Right forelimb (tissue), 1 donor: ENCODE results near the gene ANKS1B.
A peak's percentile ranks its signal among the peaks of the same experiment; 100 is the strongest.
"Not testable (repeated sequence)": the region's sequence is repeated elsewhere in the genome, so short reads cannot be mapped to it uniquely, and the experiment has no call there.

Experiments
- DNase-seq: peaks from one replicate; pipeline ENCODE4 v3.0.0-alpha.2; 2018

ANKS1B gene

DNA sequence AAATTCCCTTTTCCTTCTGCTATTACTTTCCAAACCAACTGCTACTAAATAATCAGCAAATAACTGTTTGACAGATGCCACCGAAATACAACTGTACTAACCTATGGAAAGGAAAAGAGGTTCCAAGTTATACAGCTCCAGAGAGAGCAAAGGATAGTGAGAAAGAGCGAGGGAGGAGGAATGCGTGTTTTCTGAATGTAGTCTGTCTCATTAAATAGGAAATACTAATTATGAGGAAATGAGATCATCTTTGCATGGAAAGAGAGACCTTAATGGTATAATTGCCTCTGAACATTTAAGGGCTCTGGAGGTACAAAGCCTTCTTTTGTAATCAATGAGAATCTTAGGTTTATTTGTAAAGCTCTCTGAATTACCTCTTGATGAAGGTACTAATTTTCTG lies 1144.4 kb downstream of the ANKS1B start:
- DNase-seq, result no peak

DNA sequence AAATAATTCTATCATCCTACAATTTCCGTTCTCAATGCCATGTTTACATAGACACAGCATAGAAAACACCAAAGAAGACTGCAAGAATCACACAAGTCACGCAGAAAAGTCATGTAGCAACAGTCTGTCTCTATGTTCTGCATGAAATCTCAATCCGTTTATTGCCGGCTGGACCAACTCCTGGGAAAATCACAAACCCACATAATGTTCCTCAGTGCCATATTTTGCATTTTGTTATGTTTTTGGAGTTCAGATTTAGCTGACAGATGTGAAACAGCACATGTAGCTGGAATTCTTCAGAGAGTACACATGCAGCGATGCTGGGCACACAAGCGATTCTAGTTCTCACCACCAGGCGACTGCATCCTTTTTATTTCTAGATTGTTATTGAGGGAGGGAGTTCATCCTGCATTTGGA lies 1146.5 kb downstream of the ANKS1B start:
- no peak for DNase-seq

DNA sequence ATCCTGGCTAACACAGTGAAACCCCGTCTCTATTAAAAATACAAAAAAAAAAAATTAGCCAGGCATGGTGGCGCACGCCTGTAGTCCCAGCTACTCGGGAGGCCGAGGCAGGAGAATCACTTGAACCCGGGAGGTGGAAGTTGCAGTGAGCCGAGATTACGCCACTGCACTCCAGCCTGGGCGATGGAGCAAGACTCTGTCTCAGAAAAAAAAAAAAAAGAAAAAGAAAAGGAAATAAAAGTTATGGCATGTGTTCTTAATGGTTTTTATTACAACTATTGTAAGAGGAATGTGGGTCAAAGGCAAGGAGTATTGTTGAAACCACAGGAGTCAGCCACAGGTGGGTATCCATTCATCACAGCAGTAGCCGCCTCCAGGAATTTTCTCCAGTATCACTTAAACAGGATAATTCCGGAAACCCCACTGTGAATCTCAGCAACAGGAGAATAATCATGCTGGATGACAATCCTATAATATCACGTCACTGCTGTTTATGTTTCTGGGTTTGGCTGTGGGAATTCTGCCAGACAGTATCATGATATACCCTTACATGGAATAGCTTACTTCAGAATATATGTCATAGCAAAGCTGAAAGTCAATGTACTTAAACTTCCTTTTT lies 1147.5 kb downstream of the ANKS1B start:
- not testable (repeated sequence) for DNase-seq

DNA sequence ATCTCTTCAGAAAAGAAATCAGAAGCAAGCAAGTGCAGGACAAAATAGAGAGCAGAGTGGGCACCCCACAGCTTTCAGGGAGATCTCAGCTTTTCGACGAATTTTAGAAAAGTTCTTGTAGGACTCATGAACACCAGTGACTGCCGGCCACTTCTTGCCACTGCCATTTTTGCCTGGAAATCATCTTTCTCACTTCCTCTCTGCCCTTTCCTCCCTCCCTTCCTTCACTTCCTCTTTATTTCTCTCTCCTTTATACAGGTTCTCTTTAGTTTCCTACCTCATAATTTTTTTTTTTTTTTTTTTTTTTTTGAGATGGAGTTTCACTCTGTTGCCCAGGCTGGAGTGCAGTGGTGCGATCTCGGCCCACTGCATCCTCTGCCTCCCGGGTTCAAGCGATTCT lies 1154.1 kb downstream of the ANKS1B start:
- no peak for DNase-seq

DNA sequence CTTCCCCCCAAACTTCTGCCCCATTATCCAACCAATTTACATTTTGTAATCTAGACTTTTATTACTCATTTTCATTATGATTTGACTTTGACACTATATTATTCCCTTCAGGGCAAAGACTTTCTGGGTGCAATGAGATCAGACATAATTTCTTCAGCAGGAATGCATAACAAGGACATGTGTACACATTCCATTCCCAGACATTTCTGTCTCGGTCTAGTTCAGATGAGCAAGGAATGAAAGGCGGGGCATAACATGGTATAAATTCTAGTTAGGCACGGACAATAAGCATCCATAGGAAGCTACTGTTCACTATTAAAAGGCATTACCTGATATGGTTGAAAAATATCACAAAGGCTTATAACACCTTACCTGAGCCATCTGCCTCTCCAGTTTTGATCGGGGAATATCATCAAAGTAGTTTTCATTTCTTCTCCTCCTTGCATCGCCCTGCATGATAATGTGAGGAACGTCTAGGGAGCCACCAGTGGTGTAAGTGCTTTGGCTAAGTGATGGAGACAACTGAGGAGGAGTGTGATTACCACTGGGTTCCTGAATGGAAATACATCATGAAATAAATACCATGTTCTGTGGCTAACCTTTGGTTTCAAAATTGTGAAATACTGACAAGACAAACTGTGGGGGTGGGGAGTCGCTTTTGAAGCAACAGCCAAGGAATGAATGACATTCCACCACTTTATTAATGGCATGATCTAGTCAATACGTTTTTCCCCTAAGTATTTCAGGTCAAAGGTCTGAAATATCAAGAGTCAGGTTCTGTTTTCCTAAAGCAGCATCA lies 1155.7 kb downstream of the ANKS1B start:
- no peak for DNase-seq

DNA sequence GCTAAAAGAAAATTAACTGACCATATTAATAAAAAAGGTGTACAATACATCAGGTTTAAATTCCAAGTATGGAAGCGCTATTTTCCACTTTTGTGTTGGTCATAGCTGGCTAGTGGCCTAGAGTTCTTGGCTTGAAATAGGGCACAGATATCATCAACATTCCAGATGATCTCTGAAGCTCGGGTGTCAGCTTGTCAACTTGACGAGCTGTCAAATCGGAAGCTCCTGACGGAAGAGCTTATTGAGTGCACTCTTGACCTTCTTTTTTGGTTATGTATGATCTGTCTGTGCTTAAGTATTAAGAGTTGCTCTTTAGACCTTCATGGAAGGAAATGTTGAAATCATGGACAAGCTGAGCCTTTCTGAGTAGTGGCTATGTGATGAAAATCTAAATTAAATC lies 1161.7 kb downstream of the ANKS1B start:
- no peak for DNase-seq

DNA sequence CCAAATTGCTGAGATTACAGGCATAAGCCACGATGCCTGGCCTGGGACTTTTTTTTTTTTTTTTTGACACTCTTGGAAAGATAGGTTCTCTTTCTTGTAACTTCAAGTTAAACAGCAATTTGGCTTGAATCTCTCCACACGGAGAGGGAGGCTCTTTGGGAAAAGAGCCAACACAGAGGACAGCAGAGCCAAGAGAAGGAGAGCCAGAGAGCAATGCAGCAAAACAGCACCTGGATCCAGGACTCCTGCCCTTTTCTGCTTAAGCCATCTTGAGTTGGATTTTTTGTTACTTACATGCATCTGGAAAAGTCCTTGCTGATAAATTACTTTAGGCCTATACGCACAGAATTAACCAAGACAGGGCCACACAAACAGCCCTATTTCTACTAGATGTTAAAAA lies 1162.9 kb downstream of the ANKS1B start:
- peak; percentile 78 for DNase-seq

DNA sequence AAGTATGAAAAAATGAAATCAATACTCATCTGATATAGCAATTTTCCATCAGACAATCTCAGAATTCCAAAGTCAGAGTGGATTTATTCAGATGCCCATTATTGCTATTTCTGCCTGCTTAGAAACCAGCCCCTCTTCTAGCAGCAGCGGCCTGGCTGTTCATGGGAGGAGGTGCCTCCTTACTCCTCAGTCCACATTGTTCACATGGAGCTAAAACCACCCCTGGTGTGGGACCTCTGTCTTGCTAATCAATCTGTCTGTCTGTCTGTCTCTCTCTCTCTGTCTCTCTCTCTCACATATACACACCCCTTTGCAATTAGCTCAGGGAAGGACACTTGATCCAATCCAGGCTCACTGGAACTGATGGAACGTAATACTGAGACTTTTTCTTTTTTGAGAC lies 1163.5 kb downstream of the ANKS1B start:
- no peak for DNase-seq

DNA sequence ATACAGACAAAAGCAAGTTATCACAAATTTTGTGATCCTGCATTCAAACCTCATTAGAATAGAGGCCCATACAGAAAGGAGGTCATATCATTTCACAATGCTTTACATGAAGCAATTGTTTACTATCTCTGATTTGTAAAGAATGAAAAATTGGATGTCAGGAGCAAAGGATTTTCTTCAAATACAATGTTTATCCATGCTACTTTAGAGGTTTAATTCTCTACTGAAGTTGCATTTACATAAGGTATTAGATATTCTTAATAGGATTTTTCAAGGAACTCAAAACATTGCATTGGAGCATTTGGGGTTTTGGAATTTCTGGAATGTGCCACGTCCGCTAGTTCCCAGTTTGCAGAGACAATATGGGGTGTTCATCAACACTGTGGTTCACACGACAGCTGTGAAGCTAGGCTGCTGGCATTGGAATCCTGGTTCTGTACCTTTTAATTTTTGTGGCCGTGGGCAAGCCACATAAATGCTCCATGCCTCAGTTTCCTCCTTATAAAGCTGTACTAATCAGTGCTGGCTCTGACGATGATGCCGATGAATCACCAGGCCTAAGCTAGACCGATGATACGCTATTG lies 1164.8 kb downstream of the ANKS1B start:
- no peak for DNase-seq

DNA sequence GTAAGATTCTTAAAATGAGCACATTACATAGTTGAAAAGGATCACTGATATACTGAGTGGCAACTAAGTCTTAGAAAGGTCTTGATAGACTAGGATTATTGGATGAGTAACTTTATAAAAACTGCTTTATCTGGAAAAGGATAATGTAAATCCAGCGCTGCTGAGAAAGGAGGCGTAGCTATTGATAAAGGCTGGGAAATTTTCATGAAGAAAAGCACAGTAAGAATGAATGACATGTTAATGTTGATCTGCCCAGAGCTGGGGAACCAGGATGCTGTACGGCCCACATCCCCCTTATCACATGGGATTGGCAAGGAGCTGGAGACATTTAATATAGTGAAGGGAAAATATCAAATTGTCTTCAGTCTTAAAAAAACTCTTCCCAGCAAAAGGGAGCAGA lies 1165.7 kb downstream of the ANKS1B start:
- DNase-seq, result no peak

DNA sequence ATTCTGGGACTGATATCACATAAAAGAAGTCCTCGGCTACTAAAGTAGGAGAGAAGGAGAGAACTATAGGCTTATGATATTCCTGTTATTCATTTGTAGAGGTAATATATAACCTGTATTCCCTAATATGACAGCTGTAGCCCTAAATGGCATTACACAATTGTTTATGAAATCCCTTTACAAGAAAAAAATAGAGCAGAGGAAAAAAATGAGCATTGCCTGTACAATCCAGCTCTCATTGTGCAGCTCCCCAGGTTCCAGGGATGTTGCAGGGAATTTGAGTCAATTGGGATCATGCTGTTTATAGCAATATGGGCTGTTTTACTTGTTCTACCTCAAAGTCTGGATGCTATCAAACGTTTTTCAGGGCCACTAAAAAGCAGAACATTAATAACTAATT lies 1166.5 kb downstream of the ANKS1B start:
- DNase-seq, result no peak

DNA sequence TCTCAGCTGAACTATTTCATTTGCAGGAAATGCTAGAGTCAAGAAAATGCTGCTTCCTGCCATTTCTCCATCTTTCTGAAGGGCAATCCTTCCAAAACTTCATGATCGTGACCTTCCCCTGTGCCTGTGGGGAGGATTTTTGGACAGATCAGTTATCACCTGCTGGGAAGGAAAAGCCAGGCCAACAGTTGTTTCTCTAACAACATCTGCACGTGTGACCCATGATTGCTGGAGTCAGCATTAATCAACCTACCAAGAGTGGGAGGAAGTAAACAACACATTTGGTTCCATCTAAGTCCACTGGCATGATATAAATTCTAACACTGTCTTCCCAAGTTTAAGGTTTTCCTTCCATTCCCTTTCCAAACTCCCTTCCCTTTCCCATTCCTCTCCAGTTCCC lies 1167.0 kb downstream of the ANKS1B start:
- no peak for DNase-seq

DNA sequence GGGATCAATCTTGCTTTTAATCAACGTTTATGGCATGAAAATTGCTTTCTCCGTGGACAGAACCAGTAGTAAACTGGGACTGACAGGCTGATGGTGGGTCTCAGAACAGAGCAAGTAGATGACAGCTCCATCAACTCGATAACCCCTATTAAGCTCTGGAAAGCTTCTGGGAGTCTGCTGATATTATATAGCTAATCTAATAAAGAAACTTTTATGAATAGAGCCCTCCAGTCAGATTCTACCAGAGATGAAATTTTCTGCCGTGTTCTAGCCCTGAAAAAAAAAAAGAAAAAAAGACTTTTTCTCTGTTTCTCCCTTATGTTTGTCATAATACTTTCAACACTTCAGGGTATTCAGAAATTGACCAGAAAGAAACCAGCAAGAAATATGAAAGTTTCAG lies 1168.0 kb downstream of the ANKS1B start:
- DNase-seq, result no peak

DNA sequence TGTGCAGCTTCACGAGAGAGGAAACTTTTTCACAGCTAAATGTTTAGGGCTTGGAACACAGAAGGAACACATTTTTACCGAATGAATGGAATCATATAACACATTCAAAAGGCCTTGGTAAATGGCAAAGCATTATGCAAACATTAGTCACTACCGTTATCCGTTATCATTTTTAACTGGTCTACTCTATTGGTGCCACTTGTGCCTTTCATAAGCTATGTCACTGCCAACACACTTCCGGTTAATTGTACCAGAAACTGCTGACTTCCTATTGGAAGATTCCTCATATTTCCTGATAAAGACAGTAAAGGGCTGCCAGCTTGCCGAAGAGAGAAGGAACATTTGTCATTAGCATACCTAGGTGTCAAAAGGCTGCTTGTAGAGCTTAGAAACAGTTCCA lies 1170.5 kb downstream of the ANKS1B start:
- no peak for DNase-seq

DNA sequence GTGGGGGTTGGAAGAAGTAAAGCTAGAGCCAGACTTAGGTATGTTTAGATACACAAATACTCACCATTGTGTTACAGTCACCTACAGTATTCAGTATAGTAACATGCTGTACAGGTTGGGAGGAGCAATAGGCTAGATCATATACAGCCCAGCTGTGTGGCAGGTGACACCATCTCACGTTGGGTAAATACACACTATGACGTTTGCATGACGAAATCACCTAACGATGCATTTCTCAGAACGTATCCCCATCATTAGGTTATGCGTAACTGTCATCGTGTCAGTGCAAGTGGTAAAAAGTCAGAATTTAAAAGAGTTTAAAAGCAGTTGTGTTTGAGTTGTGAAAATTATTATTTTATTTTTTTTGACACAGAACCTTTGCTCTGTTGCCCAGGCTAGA lies 1172.5 kb downstream of the ANKS1B start:
- no peak for DNase-seq

DNA sequence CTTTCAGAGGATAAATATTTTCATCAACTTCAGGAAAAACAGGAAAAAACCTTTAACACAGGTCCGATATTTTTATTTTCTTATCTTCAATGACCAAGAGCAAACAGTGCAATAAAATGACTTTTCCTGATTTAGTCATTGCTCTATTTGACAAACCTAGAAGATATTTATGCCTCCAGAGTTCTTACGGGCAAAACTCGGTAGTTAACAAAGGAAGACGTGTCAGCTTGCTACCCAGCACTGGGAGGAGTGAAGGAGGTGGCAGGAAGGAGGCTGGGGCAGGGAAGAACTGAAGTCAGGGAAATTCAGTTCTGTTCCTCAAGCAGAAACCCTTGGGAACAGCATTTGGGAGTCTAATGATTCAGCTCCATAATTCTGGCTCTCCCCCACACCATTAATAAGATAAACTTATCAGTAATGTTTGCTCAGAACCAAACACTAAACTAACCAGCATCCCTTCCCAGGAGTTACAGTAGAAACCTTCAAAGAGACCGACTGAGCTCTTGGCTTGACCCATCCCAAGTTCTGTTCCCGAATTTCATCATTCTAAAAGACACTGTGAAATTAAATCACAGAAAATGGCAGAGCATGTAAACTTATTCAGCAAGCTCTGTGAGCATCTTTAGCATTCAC lies 1176.4 kb downstream of the ANKS1B start:
- no peak for DNase-seq

DNA sequence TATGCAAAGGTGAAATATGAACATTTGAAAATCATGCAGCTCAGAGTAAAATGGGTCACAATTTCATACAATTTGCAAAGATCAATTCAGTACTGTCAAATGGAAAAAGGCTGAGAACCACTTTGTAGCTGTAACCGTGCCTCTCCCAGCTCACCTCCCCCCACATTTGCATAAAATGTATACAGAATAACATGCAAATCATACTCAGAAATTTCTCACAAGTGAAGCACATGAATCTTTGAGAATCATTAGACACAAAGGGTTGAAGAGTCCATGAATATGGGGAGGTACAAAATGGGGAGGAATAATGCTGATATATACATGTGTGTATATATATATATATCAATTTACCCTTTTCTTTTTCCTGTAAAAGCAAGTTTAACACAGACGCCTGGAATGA lies 1177.5 kb downstream of the ANKS1B start:
- no peak for DNase-seq

DNA sequence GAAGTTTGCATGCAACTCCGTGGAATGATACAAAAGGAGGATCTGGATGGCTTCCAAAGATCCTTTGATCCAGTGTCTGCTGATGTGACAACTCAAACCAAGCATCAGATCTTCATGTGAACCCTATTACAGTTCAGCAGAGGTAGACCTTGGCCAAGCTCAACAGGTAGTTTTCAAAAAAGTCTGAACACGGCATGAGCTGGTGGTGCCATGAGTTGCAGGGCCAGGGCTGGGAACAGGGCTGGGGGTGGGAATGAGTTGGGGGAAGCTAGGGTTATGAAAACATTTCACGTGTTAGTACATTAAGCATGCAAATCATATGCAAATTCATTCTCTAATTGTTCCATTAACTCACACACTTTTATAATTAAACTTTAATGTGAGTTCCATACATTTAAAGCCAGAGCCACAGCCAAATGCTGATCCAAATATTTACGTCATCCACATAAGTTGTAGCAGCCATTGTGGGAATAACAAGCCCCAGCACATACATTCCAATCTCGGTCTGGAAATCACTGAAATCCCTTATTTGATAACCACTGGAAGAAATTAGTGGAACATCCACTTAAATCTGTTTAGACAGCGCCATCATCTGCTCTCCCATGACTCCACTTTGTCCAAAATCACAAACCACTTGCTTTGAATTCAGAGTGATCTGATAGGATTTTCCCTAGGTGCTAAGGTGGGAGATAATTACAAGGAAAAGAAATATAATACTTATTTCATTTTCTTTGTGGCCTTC lies 1181.1 kb downstream of the ANKS1B start:
- DNase-seq, result no peak

DNA sequence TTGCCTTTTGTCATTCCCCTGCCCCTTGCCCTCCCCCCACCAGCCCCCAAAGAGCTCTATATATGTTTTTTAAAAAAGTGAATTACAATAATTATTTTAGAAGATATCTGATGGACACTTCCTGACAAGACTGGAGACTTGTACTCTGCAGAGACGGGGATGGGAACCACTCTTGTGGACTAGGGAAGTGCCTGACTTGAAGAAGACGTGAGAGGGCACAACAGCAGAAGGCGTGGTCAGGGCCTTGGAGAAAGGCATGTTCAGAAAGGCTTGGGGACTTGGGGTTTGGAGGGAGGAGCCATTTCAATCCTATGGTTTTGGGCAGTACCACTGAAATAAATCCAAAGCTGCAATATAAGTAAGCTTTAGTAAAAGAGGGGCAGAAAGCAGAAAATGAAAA lies 1184.9 kb downstream of the ANKS1B start:
- DNase-seq, result no peak

DNA sequence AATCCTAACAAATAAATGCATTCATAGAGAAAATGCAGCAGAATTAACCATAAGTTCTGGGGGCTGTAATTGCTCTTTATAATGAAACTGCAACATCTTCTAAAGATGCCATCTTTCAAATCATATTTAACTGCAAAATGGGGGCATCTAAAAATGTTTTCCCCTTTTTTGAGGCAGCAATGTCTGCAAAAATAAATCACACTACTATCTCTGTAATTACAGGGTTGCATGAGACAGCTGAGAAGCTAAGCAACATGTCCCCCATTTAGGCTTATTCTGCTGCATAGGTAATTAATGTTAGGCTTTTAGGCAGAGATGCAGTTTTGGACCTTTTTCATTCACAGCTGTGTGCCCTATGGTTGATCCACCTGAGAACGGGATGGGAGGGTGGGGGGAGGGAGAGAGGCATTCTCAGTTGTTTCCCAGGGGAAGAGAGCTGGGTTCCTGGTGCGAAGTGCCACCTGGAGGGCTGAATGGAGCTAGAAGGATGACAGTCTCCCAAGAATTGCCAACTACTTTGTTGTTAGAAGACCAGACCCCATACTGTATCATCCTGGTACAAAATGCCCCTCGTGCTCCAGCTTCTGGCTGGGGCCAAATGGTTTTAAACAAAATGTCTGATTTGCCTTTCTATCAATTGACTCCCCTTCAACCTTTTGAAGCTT lies 1185.5 kb downstream of the ANKS1B start:
- DNase-seq, result no peak

DNA sequence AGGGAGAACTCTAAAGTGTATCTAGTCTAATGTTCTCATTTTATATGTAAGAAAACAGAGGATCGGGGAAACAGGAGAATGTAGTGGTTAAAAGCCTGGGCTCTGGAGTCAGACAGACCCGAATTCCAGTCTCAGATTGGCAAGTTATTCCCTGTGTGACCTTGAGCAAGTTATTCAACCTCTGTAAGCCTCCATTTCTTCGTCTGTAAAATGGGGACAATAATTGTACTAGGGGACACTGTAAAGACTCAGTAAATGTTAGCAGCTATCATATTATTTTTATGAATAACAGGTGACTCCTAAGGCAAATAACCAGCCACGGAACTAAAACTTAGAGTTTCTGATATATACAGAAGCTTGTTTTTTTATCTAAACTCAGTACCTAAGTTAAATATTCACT lies 1187.5 kb downstream of the ANKS1B start:
- DNase-seq, result no peak

DNA sequence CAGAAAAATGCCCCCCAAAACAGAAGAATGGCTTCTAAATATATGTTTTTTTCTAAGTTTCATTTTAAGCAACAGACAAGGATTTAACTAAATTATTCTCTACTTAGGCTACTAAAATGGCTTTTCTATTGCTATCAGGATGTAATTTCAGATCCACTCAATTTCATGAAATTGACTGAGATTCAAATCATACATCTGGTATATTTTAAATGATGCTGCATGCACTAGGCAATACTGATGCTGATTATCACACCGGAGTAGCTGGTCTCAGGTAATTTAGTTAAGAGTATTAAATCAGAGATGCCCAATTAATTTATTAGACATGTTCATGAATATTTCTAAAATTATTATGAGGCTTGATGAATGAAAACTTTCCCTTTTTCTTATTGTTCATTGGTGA lies 1188.0 kb downstream of the ANKS1B start:
- DNase-seq, result no peak

DNA sequence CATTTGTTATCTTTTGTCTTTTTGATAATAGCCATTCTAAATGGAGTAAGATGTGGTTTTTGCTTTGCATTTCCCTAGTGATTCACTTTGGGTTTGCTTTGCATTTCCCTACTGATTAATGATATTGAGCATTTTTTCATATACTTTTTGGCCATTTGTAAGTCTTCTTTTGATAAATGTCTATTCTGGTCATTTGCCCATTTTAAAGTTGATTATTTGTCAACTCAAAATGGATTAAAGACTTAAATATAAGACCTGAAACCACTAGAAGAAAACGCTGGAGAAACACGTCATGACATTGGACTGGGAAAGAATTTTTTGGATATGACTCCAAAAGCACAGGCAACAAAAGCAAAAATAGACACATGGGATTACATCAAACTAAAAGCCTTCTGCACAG lies 1191.6 kb downstream of the ANKS1B start:
- no peak for DNase-seq
